Right lung (tissue), 5 donors: ENCODE results near the gene SEC22C. TPM values are rescaled to one million over a fixed set of nuclear protein-coding genes. Genes with fewer than 3 reads are reported as not detected.

Source experiments
- DNase-seq, 2 donors: peaks; one replicate each; pipeline ENCODE4 v3.0.0-alpha.2; 2013
- polyA plus RNA-seq, 5 donors: library from polyadenylated mRNA; unstranded; fragments of 120-200 nt; gene quantifications; one replicate each; pipeline versions ENCODE4 v1.2.1 to v1.2.3, GENCODE V29; 2013; ENCODE audit warnings: inconsistent platforms in 1 of 5, low replicate concordance in 1 of 5; ENCODE audit not compliant: insufficient read length in 5 of 5, insufficient read depth in 1 of 5

The SEC22C gene
- polyA plus RNA-seq, 5 donors, result 37.1 to 51.6 (median 43.3) TPM

DNA sequence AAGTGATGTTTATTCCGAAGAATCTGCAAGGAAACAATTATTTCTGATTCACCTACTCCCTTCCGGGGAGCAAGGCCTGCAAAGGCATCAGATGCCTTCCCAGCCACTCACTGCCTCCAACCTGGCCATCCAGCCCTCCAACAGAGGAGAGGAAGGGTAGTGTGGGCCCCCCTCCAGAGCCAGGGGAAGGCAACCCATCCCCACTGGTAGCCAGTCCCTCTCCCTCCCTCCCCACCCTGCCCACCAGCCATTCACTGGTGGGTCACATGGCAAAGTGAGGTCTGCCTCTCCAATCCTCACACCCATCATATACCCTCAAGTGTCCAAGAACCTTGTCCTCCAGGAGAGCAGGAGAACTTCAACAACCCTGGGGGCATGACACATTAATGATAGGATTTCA is 81.7 kb downstream of the SEC22C start:
- DNase-seq, result no peak

DNA sequence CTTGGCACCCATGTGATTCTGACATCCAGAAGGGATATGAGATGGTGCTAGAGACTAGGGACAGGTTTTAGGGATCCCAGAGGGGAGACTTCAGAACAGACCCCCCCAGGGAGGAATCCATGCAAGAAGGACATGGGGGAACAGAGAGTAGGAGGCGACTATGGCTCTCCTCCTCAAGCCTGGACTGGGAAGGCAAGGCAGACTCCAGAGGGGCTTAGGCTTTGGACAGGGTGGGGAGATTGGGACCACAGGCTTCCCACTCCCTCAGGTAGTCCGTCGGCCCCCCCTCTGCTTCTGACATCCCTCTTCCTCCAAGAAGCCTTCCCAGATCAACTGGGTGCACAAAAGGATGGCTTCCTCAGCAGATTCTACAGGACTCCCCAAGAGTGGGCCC is 82.3 kb downstream of the SEC22C start:
- no peak for DNase-seq

DNA sequence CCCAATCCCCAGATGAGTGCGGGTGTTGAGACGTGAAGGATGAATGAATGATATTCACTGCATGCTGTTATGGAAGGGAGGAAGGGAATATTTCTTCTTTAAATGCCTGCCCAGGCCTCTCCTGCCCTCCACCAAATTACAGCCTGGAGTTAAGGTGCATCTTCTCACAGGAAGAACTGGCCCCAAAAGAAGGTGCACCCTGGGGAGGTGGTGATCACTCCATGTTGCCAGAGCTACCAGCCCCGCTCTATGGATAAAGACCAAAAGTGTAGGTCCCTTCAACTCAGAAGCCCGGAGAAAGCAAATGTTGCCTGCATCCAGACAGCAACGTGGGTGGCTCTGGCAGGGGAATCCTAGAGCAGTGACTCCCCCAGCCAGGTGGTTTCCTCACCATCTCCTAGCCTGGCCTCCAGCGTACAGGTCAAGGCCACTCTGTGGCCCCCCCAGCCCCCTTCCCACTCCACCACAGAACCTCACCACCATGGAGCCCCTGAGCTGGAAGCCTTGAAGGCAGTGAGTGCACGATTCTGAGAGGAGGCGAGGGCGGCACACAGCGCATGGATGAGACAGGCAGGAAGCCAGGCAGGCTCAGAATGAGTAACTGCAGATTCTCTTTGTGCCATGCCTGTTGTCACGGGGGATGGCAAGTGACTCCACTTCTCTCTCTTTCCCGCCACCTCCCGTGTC is 82.8 kb downstream of the SEC22C start:
- no peak for DNase-seq

DNA sequence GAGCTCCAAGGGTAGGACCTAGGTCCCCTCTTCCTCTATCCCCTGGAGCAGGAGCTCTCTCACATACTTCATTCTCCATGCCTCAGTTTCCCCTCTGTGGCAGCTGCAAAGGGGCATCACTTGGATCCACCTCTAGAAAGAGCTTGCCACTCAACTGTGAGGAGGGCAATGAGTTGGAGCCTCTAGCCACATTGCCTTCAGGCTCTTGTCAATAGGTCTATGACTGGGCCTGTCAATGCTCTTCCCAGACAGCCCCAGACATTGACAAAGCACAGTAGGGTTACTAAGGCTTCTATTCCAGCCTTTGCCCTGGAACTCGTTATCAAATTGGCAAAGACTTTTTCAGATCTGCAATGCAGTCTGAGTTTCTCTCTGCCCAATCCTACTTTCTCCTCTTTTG is 83.7 kb downstream of the SEC22C start:
- DNase-seq, result no peak

Other genes starting within 250 kb of the SEC22C start
- gene LYZL4, start 171.4 kb downstream of the SEC22C start, polyA plus RNA-seq, result not detected
- gene VIPR1, start 79.3 kb downstream of the SEC22C start, polyA plus RNA-seq, result 10 to 100 TPM in 2 of 5 donors, 1 to 10 TPM in 3; 7.8 to 12.6 (median 9.2) TPM
- 10 to 100 TPM; 23.7 to 31.8 (median 27.8) TPM for gene SS18L2, start 8.9 kb upstream of the SEC22C start, polyA plus RNA-seq
- 100 to 1,000 TPM; 135 to 268 (median 223) TPM for gene NKTR, start 18.7 kb upstream of the SEC22C start, polyA plus RNA-seq
- 10 to 100 TPM; 10.0 to 17.3 (median 13.1) TPM for gene ZBTB47, start 71.7 kb upstream of the SEC22C start, polyA plus RNA-seq
- 1 to 10 TPM in 1 of 5 donors, not detected in 4; 6.6 TPM for gene KLHL40, start 103.6 kb upstream of the SEC22C start, polyA plus RNA-seq
- gene HHATL, start 120.8 kb upstream of the SEC22C start, polyA plus RNA-seq, result 1 to 10 TPM in 3 of 5 donors, under 1 TPM in 1, not detected in 1; 0.84 to 3.0 (median 1.6) TPM
- 1 to 10 TPM; 1.7 to 2.9 (median 2.4) TPM for gene CCDC13, start 191.3 kb upstream of the SEC22C start, polyA plus RNA-seq
- 100 to 1,000 TPM in 3 of 5 donors, 10 to 100 TPM in 2; 83.8 to 109 (median 106) TPM for gene HIGD1A, start 222.5 kb upstream of the SEC22C start, polyA plus RNA-seq
- 1 to 10 TPM in 4 of 5 donors, under 1 TPM in 1; 0.99 to 2.4 (median 1.7) TPM for gene ACKR2, start 227.5 kb upstream of the SEC22C start, polyA plus RNA-seq